Type B pancreatic cell (in vitro differentiated cells): ENCODE data around the gene RARB. TPM values are rescaled to one million over a fixed set of nuclear protein-coding genes. Genes with fewer than 3 reads are reported as not detected.
A peak's percentile ranks its signal among the peaks of the same experiment; 100 is the strongest.

Experiments used
- DNase-seq: peaks from one replicate; pipeline ENCODE4 v3.0.0; 2021; ENCODE audit warnings: mixed read lengths; ENCODE audit not compliant: unreplicated experiment; ENCODE audit errors: extremely low spot score
- H3K27ac Mint-ChIP-seq: 2 replicates; pipeline ENCODE4 v1.8.0; 2021; ENCODE audit warnings: mild to moderate bottlenecking, mixed read lengths
- H3K27me3 Mint-ChIP-seq: 2 replicates; pipeline ENCODE4 v1.8.0; 2021; ENCODE audit warnings: mixed read lengths
- H3K36me3 Mint-ChIP-seq: 2 replicates; pipeline ENCODE4 v1.8.0; 2021; ENCODE audit warnings: mixed read lengths
- H3K4me1 Mint-ChIP-seq: one replicate; pipeline ENCODE4 v1.8.0; 2021; ENCODE audit warnings: mixed read lengths; ENCODE audit not compliant: unreplicated experiment
- H3K4me3 Mint-ChIP-seq: 2 replicates; pipeline ENCODE4 v1.8.0; 2021; ENCODE audit warnings: mild to moderate bottlenecking, mixed read lengths
- H3K9me3 Mint-ChIP-seq: 2 replicates; pipeline ENCODE4 v1.8.0; 2021; ENCODE audit warnings: mixed read lengths
- CTCF ChIP-seq: fragments of 200-600 bp; sonication (generic); conservative IDR thresholded peaks from 2 replicates; pipeline ENCODE4 v1.5.0; 2021; ENCODE audit warnings: antibody characterized with exemption, mild to moderate bottlenecking
- total RNA-seq: library from RNA; stranded (reverse); gene quantifications from 2 replicates; pipeline ENCODE4 v1.2.1, GENCODE V29; 2021; ENCODE audit warnings: low replicate concordance

RARB gene
- total RNA-seq, 1 donor from 2014 or later: 28.2 TPM

DNA sequence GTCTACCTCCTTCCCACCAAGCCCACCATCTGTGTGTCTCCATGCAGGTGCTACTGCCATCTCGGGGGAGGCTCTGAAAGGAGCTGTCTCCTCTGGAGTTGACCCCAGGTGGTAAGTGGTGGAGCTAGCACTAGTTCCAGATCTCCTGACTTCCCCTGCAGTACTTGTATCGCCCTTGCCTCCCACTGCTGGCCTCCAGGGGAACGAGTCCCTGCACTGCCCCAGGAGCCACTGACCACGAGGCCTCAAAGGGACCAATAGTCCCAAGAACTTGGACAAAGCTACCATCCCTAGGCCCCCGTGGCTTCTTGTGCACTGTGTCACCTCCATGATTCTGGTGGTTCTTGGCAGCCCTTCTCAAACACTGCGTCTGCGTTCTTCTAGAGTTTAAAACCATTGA lies 137.7 kb downstream of the RARB start:
- H3K27ac Mint-ChIP-seq: no peak overlapping the region
- H3K4me1 Mint-ChIP-seq: peaks cover 7% of the 10 kb centered on the region
- H3K36me3 Mint-ChIP-seq: peaks cover 17% of the 10 kb centered on the region
- no peaks in the 10 kb centered on the region for H3K9me3 Mint-ChIP-seq
- no peaks in the 10 kb centered on the region for H3K27me3 Mint-ChIP-seq
- DNase-seq: no peak
- H3K4me3 Mint-ChIP-seq: no peak overlapping the region
- no peak for TF ChIP-seq CTCF

DNA sequence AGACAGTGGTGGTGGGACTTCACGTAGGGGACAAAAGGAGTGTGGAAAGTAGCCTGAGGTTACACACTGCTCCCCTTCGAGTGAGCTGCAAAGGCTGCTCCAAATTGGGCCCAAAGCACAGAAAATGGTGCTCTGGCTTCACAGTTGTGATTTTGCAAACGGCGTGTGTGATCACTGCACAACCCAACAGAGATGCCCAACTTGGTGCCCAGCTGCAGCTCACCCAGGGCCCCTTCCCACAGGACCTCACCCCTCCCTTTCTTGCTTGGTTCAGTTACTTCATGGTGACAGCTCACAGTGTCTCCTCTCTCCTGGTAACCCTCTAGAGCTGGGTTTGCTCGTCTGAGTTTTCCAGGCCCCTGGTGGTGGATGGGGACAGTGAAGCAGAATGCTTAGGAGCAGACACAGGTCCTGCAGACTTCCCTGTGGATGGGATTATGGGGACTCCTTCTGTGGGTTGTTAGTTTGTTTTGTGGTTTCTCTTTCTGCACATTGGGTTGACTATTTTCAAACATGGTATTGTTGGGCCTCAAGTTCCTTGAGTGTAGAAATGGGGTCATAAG lies 138.4 kb downstream of the RARB start:
- no peaks in the 10 kb centered on the region for H3K27me3 Mint-ChIP-seq
- peak; percentile 48 for TF ChIP-seq CTCF
- no peak overlapping the region for H3K27ac Mint-ChIP-seq
- H3K4me1 Mint-ChIP-seq: peaks cover 7% of the 10 kb centered on the region
- DNase-seq: no peak
- H3K4me3 Mint-ChIP-seq: no peak overlapping the region
- peaks cover 17% of the 10 kb centered on the region for H3K36me3 Mint-ChIP-seq
- H3K9me3 Mint-ChIP-seq: no peaks in the 10 kb centered on the region

DNA sequence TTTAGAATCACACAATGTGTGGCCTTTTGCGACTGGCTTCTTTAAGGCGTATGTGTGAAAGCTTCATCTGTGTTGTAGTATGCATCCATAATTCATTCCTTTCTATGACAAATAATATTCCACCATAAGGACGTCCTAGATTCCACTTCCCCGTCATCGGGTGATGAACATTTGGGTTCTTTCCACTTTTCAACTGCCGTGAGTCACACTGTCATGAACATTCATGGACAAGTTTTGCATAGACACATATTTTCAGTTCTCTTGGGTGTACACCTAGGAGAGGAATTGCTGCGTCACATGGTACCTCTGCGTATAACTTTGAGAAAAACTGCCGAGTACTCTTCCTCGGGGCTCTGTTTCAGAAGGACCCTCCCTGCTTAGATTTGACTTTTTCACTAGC lies 139.3 kb downstream of the RARB start:
- Mint-ChIP-seq H3K4me1 (peaks cover 7% of the 10 kb centered on the region), H3K27ac (no peak overlapping the region), H3K4me3 (no peak overlapping the region), H3K36me3 (peaks cover 17% of the 10 kb centered on the region), H3K9me3 (peaks cover 3% of the 10 kb centered on the region), H3K27me3 (no peaks in the 10 kb centered on the region)
- DNase-seq: no peak
- no peak for TF ChIP-seq CTCF

DNA sequence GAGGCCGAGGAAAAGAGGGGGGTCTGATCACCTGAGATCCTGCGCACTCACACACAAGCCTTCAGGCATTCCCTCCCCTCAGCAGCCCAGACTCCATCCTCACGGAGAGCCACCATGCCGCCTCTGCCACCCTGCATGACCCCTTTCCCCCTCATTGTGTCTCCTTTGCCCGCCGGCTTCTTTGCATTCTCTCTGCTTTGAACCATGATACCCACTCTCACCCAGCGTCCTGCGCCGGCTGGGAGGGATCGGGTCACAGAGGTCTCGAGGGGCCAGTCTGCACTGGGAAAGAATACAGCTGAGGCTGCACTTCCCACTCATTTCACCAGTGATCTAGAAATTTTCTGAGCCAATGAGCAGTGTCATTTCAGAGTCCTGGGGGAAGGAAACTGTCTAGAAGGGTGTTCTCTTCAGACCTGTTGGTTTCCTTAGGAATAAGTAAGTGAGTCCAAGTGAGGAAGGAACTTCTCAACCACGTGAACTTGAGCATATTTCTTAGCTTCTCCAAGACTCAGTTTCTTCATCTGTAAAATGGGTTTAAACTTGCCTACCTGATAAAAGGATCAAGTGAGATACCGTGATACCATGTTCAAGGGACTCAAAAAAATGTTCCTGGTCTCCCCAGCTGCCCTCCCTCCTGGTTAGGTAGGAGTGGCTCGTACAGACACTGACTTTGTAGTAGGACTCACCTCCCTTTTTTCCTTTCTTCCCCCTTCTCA lies 139.9 kb downstream of the RARB start:
- peaks cover 3% of the 10 kb centered on the region for H3K9me3 Mint-ChIP-seq
- peaks cover 17% of the 10 kb centered on the region for H3K36me3 Mint-ChIP-seq
- no peak overlapping the region for H3K4me3 Mint-ChIP-seq
- DNase-seq: no peak
- H3K27me3 Mint-ChIP-seq: no peaks in the 10 kb centered on the region
- H3K27ac Mint-ChIP-seq: no peak overlapping the region
- H3K4me1 Mint-ChIP-seq: peaks cover 7% of the 10 kb centered on the region
- no peak for TF ChIP-seq CTCF

- Mint-ChIP-seq H3K36me3 (peaks cover 24% of the 10 kb centered on the region), H3K27me3 (no peaks in the 10 kb centered on the region), H3K4me3 (no peak overlapping the region), H3K9me3 (peaks cover 3% of the 10 kb centered on the region), H3K4me1 (peaks cover 12% of the 10 kb centered on the region), H3K27ac (no peak overlapping the region)
- no peak for DNase-seq
- TF ChIP-seq CTCF: no peak
Measured at GRCh38 chr3:25568525-25569078, 140.5 kb downstream of the RARB start.
